GM21367 (cell line): ENCODE results near the gene DUSP1.

Experiments used
- ATAC-seq: cut with Tn5 transposase; IDR thresholded peaks from one replicate; pipeline ENCODE4 v1.9.1; 2021; ENCODE audit not compliant: unreplicated experiment

DUSP1 gene

DNA sequence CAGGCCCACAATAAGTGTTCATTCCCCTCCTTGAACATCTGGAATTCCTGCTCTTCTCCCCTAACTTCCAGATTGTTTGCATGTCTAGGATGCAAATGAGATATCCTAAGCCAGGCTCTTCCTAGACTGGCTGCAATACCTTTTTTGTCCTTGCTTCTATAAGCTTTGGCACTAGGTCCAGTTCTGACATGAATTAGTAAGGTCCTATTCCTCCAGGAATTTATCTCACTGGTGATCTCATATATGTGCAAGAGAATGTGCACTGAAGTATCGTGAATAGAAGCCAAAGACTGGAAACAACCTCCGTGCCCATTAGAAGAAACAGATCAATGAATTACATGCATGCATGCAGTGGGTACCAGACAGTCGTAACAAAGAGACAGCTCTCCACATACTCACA lies 25.2 kb downstream of the DUSP1 start:
- ATAC-seq: no peak

DNA sequence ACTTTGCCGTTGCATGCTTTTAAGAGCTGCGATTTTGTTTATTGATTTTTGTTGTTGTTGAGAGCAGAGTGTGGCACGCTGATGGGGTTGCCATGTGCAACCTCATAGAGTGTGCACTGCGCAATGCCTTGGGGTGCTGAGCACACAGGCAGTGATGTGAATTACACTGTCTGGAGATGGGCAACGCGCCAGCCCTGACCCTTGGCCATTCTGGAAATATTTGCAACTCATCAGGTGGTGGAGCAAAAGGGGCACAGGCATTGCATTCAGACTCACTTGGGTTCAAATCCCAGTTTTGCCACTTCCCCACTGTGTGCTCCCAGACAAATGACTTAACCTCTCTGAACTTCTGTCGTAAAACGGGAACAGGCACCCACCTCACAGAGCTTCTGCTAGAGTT lies 25.6 kb downstream of the DUSP1 start:
- no peak for ATAC-seq

DNA sequence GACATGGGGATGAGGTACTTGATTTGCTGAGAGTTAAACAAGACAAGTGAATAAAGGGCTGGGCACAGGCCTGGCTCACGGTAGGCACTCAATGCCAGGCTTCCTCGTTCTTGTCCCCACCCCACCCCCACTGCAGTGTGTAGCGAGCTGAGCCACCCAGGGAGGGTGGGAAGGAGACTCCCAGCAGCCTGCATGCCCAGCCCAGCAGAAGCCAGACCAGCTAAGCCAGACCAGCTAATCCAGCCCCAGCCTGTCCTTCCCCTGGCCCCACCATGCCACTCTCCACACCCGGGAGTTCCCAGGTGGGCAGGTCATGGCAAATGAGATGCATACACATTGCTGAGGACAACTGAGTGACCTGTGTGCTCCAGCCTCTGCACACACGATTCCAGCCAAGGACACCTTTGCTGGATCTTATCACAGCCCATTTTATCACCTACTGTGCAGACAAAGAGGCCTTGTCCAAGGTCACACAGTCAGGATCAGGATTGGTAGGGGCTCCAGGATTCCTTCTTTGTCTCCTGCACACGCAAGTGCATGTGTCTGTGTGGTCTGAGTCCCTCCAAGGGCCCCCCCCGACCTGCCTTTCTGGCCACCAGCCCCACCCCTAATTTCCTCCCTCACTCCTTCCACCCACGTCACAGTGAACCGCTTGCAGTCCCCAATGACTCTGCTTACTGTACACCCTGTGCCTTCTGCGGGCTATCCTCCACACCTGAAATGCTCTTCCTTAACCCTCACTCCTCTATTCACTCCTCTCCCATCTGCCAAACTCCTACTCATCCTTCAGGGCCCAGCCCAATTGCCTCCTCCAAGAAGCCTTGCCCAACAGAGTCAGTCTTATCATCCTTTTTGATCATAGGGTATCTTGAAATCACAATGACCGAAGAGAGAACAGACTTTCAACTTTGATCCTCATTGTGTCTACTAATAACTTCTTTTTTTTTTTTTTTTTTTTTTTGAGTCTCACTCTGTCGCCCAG lies 26.6 kb downstream of the DUSP1 start:
- ATAC-seq: no peak

DNA sequence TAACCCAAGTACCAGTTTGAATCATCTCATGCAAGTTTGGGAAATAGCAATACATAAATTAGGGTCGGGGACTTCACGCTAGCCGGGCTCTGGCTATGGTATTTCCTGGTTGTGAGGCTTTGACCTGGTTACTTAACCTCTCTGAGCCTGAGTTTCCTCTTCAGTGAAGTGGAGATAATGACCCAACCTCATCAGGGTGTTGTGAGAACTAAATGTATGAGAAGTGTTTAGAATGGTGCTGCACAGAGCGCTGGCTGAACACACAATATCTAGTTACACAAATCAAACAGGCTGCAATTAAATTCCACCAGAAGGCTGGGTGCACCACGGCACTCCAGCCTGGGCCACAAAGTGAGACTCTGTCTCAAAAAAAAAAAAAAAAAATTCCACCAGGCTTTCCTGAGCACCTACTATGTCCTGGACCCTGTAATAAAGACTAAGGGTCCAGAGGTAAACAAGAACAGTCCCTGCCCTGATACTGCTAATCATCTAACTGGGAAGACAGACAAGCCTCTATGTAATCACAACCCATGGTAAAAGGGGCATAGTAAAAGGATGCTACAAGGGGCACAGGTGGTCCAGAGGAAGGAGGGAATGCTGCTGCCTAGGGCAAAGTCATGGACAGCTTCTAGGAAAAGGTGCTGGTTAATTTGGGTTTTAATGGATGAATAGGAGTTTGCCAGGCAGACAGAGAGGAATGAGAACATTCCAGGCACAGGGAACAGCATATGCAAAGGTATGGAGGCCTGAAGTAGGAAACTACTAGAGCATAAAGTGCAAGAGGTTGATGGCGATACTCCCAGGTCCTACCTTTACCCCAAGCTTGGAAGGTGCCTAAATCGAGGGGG lies 27.7 kb downstream of the DUSP1 start:
- ATAC-seq: no peak

DNA sequence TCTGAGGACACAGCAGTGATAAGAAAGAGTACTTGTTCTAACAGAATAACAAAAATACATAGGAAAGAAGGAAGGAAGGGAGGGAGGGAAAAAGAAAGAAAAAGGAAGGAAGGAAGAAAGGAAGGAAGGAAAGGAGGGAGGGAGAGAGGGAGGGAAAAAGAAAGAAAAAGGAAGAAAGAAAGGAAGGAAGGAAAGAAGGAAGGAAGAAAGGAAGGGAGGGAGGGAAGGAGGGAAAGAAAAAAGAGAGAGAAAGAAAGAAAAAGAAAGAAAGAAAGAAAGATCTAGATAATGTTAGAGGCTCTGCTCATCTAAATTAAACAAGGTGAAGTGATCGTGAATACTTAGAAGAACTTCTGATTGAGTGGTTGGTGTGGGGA lies 29.8 kb downstream of the DUSP1 start:
- no peak for ATAC-seq

DNA sequence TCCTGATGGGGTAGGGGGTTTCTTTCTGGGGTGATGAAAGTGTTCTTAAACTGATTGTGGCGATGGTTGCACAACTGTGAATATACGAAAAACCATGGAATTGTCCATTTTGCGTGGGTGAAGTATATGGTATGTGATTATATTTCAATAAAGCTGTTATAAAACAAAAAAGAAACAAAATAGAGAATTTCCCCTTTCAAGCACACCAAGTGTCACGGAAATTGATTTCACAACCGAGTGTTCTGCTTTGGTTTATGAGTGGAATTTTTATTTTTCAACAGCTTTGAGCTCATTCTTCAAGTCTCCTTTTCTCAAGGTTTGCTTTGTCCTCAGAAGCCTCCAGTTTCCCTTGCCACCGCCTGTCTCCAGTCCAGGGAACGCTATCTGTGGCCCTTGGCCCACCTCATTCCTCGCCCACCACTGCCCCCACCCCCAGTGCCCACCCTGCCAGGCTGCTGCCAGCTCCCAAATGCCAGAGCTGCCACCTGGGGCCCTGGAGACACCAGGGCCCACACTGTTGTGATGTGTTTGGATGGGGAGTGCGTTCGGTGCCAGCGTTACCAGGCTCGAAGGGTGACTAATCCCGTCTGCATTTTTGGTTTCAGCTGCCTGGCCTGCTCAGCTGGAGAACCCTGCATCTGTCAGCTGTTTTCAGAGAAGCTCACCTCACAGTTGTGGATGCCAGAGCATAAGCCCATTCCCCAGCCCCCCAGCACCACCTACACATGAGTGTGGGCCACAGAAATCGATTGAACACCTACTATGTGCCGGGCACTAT lies 30.4 kb downstream of the DUSP1 start:
- ATAC-seq: no peak

DNA sequence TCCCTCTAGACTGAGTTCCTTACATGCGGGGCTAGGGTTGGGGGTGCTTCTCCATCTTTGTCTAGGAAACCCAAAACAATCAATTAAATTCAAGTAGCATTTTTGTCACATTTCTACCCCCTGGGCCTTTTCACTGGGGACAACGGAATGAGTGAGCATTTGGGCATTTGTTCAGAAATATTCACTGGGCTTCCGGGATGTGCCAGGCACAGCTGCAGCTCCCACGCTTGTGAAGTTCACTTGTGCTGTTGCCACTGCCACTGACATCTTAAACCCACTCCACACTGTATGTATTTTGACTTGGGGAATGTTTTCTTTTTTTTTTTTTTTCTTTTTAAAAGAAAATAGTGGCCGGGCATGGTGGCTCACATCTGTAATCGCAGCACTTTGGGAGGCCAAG lies 31.6 kb downstream of the DUSP1 start:
- ATAC-seq: no peak

DNA sequence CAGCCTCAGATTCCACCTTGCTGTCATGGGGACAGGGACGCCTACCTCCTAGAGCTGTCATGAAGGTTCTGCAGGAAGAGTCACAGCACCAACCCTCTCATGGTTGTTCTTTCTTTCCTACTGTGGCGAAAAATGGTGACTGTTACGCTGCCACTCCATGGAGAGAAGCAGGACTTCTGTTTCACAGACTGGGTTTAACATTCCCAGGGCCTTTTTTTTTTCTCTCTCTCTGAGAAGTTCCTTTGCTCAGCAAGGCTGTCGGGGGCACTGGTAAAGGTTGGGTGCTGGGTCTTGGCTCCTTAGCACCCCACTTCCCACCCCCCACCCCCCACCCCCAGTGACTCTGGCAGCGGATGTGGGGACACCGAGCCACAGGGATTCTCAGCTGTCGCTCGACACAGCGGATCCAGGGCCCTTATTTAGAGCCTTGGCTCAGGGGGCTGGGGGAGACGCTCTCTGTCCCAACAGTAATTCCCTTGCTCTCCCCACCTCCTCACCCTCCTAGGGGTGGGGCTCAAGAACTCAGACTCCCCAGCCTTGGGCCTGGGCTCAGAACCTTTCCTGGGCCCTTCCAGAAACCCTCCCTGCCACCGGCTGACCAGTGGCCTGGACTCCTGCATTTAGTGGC lies 34.4 kb downstream of the DUSP1 start:
- ATAC-seq: no peak

DNA sequence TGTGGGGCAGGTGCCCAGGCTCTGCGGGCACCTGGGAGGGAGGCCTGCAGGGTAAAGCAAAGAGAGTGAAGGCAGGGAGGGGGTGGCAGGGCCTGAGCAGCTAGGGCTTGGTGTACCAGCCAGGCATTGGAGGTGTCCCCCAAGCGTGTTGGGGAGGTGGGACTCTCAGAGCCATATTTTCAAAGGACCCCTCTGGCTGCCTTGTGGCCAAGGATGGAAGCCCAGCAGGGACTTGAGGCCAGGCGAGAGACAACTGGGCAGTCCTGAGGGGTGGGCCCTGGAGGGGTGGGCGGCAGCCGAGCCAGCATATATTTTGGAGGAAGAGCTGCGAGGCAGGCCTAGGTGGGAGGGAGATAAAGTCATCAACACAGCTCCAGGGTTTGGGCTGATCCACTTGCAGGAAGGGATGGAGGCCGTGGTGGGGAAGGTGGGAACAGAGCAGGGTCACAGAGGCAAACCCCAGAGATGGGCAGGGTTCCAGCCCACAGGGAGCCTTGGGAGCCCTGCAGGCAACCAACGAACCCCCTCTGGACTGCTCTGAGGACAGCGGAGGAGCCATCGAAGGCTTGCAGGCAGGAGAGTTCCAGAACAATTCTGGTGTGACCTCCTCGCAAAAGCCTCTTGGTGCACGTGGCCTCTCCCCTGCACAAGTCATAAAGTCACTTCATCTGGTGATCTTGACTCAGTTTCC lies 35.7 kb downstream of the DUSP1 start:
- no peak for ATAC-seq

DNA sequence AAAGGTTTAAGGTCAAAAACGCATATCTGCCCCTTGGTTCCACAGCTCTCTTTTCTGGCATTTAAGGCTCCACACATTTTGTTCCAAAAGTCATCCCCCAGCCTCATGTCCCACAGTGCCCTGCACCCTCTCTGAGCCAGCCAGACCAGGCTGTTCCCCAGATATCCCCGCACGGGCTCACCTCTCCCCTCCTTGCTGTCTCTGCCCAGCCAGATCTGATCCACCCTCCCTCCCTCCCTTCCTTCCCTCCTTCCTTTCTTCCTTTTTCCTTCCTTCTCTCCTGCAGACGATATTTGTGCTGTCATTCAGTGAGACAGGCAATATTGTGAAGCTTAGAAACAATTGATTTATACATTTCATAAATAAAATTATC lies 37.0 kb downstream of the DUSP1 start:
- no peak for ATAC-seq

DNA sequence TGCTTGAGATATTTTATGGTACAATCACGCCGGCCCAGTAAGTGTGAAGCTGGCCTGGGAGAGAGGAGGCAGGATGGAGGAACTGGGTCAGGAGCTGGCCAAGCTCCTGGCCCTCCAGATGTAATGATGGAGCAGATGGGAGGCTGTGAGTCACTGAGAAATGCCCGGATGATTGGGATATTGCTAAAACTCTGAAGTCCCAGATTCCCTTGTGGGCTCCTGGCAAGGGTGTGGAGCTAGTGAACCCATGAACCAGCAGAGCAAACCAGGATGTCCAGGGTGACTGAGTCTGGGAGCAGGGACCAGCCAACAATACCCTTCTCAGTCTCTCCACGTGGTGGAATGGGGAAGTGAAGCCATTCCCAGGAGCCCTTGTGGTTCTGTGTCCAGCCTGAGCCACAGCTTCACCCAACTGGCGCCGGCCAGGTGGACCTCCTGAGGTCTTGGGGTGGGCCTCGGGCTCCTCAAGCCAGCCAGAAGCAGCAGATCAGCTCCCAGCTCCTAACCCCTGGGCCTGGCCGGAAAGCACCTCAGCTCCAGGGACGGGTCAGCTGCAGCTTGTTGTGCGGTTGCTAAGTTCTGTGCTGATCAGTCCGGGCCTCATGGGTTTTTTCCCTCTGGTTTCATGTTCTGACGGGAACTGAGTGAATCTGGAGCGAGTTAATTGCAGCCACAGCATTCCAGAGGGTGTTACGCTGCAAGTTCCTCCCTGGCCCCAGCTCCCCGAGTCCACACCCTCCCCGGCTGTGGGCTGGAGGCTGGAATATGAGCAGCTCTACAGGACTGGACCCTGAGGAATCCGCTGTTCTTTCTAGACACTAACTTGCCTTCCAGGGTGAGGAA lies 37.6 kb downstream of the DUSP1 start:
- ATAC-seq: no peak

DNA sequence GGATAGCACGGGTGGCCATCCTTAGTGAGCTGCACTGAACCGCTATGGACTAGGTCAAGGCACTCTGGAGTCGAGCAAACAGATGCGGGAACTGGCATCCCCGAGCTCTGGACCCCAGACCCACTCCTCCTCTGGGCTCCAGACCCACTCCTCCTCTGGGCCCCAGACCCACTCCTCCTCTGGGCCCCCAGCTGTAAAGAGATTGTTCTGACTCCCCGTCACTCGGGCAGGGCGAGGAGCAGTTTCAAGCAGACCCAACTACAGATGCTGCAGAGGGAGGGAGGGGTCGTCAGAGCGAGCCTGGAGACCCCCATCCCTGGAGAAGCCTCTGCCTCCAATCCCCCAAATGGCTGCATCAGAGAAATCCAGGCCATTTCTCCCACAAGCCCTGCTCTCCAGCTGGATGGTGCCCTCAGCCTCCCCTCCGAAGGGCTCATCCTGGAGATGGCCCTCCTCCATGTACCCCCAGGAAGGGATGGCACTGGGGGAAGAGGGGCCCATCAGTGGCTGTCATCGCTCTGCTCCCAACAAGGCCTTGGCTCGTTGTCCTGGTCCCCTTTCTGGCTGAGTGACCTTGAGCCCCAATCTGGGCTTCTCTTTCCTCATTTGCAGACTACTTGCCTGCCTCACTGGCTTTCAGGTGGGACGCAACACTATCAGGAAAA lies 38.7 kb downstream of the DUSP1 start:
- ATAC-seq: no peak

DNA sequence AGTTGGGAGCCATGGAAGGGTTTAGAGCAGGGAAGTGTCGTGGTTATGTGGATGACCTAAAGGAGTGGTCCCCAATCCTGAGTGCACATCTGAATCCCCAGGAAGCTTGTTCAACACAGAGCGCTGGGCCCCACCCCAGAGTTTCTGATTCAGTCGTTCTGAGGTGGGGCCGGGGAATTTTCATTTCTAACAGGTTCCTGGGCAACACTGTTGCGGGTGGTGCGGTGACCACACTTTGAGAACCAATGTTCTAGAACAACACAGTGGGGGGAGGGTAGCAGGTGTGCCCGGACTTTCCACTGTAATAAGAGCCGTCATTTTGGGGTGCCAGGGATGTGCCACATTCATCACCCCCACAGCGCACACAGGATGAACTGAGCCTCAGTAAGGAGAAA lies 39.3 kb downstream of the DUSP1 start:
- ATAC-seq: no peak

DNA sequence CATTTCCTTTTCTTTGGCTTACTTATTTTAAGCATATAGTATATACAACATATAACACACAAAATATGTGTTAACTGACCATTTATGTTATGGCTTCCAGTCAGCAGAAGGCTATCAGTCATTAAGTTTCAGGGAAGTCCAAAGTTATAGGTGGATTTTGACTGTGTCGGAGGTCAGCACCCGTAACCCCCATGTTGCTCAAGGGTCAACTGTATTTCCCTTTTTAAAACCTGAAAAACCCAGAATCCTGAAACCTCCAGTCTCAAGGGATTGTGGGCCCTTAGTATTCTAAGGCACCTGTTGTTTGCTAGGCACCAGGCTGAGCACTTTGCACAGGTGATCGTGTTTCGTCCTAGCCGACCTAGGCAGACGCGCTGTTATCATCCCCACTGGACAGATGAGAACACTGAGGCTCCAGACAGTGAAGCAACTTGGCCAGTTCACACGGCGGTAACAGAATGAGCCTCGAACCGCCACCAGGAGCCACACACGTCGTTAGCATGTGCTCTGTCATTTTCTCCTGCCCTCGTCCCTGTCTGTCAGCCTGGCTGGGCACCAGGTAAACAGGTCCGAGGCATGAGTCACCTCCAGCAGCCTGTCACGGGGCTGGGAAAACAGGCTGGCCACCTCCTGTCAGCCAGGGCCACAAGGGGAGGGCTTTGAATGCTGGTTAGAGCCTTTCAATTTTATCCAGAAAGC lies 39.9 kb downstream of the DUSP1 start:
- ATAC-seq: no peak

DNA sequence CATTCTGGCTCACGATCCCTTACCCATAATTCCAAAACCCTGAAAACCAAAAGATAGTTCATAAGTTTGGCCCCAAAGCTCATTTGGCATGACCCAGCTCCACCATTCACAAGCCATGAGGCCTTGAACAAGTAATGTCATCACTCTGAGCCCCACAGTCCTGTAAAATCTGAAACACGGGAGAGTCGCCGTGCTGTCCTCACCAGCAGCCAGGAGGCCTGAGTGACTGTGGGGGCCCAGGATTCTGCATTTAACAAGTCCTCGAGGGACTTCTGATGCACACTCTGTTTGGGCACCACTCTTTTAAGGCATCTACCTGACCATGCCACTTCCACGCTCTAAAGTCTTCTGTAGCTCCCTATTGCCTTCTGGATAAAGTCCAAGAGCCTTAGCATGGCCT lies 40.8 kb downstream of the DUSP1 start:
- ATAC-seq: no peak

DNA sequence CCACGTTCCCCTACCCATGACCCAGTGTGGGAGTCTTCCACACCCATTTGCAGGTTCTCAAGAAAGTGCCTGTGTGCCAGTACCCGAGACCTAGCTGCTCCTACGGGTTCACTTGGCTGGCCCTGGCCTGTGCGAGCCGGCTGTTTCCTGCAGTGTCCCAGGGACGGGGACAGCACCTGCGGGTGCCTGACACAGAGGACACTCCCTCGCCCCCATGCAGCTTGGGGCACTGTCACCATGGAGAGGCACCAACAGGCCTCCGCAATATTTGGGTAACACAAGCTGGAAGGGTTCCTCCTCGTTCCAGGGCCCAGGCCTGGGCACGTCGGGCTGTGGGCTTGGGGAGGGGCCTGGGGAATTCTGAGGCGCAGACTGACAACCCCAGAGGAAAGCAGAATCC lies 41.4 kb downstream of the DUSP1 start:
- no peak for ATAC-seq

DNA sequence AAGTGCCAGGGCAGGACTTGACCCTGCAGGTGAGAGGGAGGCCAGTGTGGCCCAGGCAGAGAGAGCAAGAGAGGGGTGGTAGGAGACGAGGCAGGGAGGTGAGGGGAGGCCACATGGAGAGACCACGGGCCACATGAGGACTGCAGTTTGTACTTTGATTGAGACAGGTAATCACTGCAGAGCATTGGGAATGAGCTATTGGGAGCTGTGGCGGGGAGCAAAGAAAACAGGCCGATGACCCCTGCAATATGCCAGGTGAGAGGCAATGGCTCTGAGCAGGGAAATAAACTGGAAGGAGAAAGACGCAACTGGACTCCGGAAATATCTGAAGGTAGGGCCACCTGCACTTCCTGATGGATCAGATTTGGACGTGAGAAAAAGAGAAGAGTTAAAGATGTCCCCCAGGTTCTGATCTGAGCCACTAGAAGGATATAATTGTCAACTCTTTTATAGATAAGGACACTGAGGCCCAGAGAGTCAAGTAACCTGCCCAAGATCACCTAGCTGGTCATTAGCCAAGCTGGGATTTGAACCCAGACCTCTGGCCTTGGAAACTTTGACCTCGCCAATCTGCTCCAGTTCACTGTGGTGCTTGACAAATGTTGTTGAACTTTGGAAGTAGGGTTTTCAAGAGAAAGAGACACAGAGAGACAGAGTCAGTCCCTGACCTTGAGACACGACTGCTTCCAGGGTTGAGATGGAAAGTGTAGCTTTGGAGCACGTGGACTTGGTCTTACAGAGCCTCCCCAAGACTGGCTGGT lies 42.3 kb downstream of the DUSP1 start:
- ATAC-seq: no peak

DNA sequence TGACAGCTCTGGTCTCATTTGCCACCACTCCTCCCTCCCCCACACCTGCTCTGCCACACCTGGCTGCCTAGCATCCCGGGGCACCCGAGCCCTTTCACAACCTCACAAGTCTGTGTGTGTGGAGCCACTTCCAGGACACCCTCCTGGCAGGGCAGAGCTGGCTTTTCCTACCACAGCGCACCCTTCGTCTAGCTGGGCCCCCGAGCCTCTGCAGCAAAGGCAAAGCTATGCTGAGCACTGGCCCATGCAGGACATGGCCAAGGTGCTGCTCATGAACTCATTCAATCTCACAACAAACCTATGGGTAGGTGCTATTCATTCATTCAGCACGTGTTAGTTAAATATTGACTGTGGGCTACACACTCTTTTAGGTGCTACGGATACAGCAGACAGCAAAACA lies 43.4 kb downstream of the DUSP1 start:
- ATAC-seq: no peak
